Thoracic aorta (tissue), 2 donors: Measurements from ENCODE around the gene STRADA. TPM values are rescaled to one million over a fixed set of nuclear protein-coding genes. Genes with fewer than 3 reads are reported as not detected.

Source experiments
- ATAC-seq: fragments of 150-250 bp; one replicate; pipeline ENCODE4 v1.8.0; 2017; ENCODE audit warnings: low read depth; ENCODE audit not compliant: insufficient number of reproducible peaks, low FRiP score
- DNase-seq: peaks from one replicate; pipeline ENCODE4 v3.0.0-alpha.2; 2020; ENCODE audit warnings: low spot score
- H3K27ac ChIP-seq, 2 donors: fragments of 200-600 bp; sonication (generic); 1 replicate in 1 of 2; 2 replicates in 1 of 2; pipeline ENCODE4 v1.5.1; 2016; ENCODE audit warnings: mild to moderate bottlenecking in 2 of 2, moderate library complexity in 2 of 2
- H3K27me3 ChIP-seq: fragments of 200-600 bp; sonication (generic); replicated peaks from 2 replicates; pipeline ENCODE4 v1.6.0; 2016; ENCODE audit warnings: mild to moderate bottlenecking; ENCODE audit not compliant: insufficient read depth
- H3K36me3 ChIP-seq: fragments of 200-600 bp; sonication (generic); one replicate; pipeline ENCODE4 v1.5.1; 2016
- H3K4me1 ChIP-seq, 2 donors: fragments of 200-600 bp; sonication (generic); 1 replicate in 1 of 2; 2 replicates in 1 of 2; pipeline versions ENCODE4 v1.5.1 to v1.6.0; 2016; ENCODE audit warnings: low read depth in 2 of 2, mild to moderate bottlenecking in 1 of 2; ENCODE audit not compliant: control insufficient read depth in 1 of 2
- H3K4me3 ChIP-seq: fragments of 200-600 bp; sonication (generic); 2 replicates; pipeline ENCODE4 v1.5.1; 2016; ENCODE audit warnings: mild to moderate bottlenecking
- H3K9me3 ChIP-seq: fragments of 200-600 bp; sonication (generic); 2 replicates; pipeline ENCODE4 v1.5.1; 2016
- CTCF ChIP-seq: fragments of 200-600 bp; sonication (generic); IDR thresholded peaks from one replicate; pipeline ENCODE4 v1.5.1; 2019; ENCODE audit warnings: antibody characterized with exemption
- total RNA-seq, 2 donors: library from RNA; depleted of rRNA; stranded (reverse); fragments of >200 nt; gene quantifications; one replicate each; pipeline versions ENCODE4 v1.1.0 to v1.2.3, GENCODE V29; 2016

The STRADA gene
- total RNA-seq, 2 donors from 2014 or later, result 40.9 to 62.2 TPM

GRCh38 chr17:63783522-63783921 is 41.9 kb upstream of the STRADA start:
- TF ChIP-seq CTCF, result no peak
- DNase-seq (no peak), ATAC-seq (no peak)
- H3K36me3 ChIP-seq, result peaks cover 16% of the 10 kb centered on the region
- no peak overlapping the region for H3K4me3 ChIP-seq
- H3K4me1 ChIP-seq, result peaks cover 0 to 6% of the 10 kb centered on the region in 2 donors
- no peaks in the 10 kb centered on the region for H3K27me3 ChIP-seq
- H3K27ac ChIP-seq, result no peak overlapping the region
- H3K9me3 ChIP-seq, result no peaks in the 10 kb centered on the region

- Histone ChIP-seq H3K27ac (no peak overlapping the region), H3K4me1 (peaks cover 14 to 24% of the 10 kb centered on the region in 2 donors), H3K27me3 (no peaks in the 10 kb centered on the region), H3K36me3 (peaks cover 5% of the 10 kb centered on the region), H3K9me3 (no peaks in the 10 kb centered on the region), H3K4me3 (no peak overlapping the region)
- no peak for TF ChIP-seq CTCF
- ATAC-seq, result no peak
- DNase-seq, result no peak
Observed at GRCh38 chr17:63780928-63781327, 39.3 kb upstream of the STRADA start.

DNA sequence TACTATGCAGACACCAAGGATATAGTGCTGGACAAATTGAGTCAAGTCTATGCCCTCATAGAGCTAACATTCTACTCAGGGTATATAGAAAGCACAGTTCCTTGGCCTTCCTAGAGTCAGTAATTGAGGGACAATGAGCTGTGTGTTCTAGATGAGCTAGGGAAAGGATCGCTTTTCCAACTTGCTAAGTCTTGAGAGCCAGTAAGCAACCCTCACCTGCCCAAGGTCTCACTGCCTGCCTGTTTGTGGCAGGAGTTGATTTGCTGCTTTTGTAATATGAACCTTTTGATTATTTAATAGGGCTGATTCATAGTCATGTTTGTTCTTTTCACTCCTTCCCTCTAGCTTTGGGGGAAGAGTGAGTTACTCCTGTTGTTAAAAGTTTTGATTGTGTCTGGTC is 38.9 kb upstream of the STRADA start:
- H3K27me3 ChIP-seq, result no peaks in the 10 kb centered on the region
- no peak overlapping the region for H3K27ac ChIP-seq
- H3K9me3 ChIP-seq, result no peaks in the 10 kb centered on the region
- no peak overlapping the region for H3K4me3 ChIP-seq
- ATAC-seq (no peak), DNase-seq (no peak)
- peaks cover 5% of the 10 kb centered on the region for H3K36me3 ChIP-seq
- TF ChIP-seq CTCF, result no peak
- peaks cover 18 to 28% of the 10 kb centered on the region in 2 donors for H3K4me1 ChIP-seq

DNA sequence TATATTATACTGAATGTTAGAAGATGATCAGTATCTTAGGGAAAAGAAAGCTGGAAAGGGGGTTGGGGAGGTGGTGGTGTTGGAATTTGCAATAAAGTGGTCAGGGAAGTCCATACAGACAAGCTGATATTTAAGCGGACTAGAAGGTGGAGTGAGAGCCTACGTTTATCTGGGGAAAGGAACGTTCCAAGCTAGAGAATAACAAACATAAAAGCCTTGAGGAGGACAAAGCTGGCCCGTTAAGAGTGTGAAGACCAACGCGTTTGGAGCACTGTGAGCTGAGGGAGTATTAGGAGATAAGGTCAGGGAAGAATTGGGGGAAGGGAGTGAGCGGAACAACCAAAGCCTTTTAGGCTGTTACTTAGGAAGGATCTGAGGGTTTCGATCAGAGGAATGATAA is 33.8 kb upstream of the STRADA start:
- TF ChIP-seq CTCF, result no peak
- Histone ChIP-seq H3K9me3 (no peaks in the 10 kb centered on the region), H3K36me3 (peaks cover 5% of the 10 kb centered on the region), H3K4me1 (peaks cover 26 to 46% of the 10 kb centered on the region in 2 donors), H3K27ac (peak overlapping the region in 1 of 2 donors; percentile 88), H3K4me3 (peak overlapping the region; percentile 78), H3K27me3 (no peaks in the 10 kb centered on the region)
- DNase-seq (no peak), ATAC-seq (no peak)

- peaks cover 26 to 50% of the 10 kb centered on the region in 2 donors for H3K4me1 ChIP-seq
- DNase-seq (no peak), ATAC-seq (no peak)
- H3K9me3 ChIP-seq, result no peaks in the 10 kb centered on the region
- no peaks in the 10 kb centered on the region for H3K27me3 ChIP-seq
- peak overlapping the region in 1 of 2 donors; percentile 88 for H3K27ac ChIP-seq
- H3K36me3 ChIP-seq, result peaks cover 5% of the 10 kb centered on the region
- peak overlapping the region; percentile 78 for H3K4me3 ChIP-seq
- TF ChIP-seq CTCF, result no peak
Observed at GRCh38 chr17:63774969-63775265, 33.3 kb upstream of the STRADA start.
